Endodermal cell (in vitro differentiated cells): ENCODE measurements around the gene GTF2IRD1. TPM values are rescaled to one million over a fixed set of nuclear protein-coding genes. Genes with fewer than 3 reads are reported as not detected.

ENCODE experiments used
- DNase-seq: peaks from one replicate; pipeline ENCODE4 v3.0.0-alpha.2; 2017
- H3K27ac ChIP-seq: 2 replicates; pipeline ENCODE4 v1.5.1; 2013; ENCODE audit warnings: mild to moderate bottlenecking, low read depth, low read length, moderate library complexity
- H3K27me3 ChIP-seq: 2 replicates; pipeline ENCODE4 v1.6.1; 2013; ENCODE audit warnings: mild to moderate bottlenecking, low read length, moderate library complexity; ENCODE audit not compliant: insufficient read depth, control insufficient read depth, poor library complexity, severe bottlenecking
- H3K36me3 ChIP-seq: 2 replicates; pipeline ENCODE4 v1.7.0; 2013; ENCODE audit warnings: mild to moderate bottlenecking, low read length, moderate library complexity; ENCODE audit not compliant: control insufficient read depth, insufficient read depth
- H3K4me1 ChIP-seq: one replicate; pipeline ENCODE4 v1.7.0; 2013; ENCODE audit warnings: low read length; ENCODE audit not compliant: control insufficient read depth, insufficient read depth
- H3K4me3 ChIP-seq: 2 replicates; pipeline ENCODE4 v1.5.1; 2013; ENCODE audit warnings: mild to moderate bottlenecking, low read length, moderate library complexity
- H3K9ac ChIP-seq: 2 replicates; pipeline ENCODE4 v1.6.1; 2013; ENCODE audit warnings: mild to moderate bottlenecking, low read length, moderate library complexity; ENCODE audit not compliant: poor library complexity, severe bottlenecking; ENCODE audit errors: extremely low read depth
- H3K9me3 ChIP-seq: 2 replicates; pipeline ENCODE4 v1.6.1; 2013; ENCODE audit warnings: mild to moderate bottlenecking, low read length, moderate library complexity; ENCODE audit not compliant: control insufficient read depth
- H3K27ac Mint-ChIP-seq: 2 replicates; pipeline ENCODE4 v1.8.0; 2020; ENCODE audit warnings: mixed read lengths
- H3K27me3 Mint-ChIP-seq: 2 replicates; pipeline ENCODE4 v1.8.0; 2021; ENCODE audit warnings: mild to moderate bottlenecking, mixed read lengths; ENCODE audit not compliant: insufficient read depth
- H3K36me3 Mint-ChIP-seq: 2 replicates; pipeline ENCODE4 v1.8.0; 2020; ENCODE audit warnings: low read depth, mixed read lengths
- H3K4me1 Mint-ChIP-seq: 2 replicates; pipeline ENCODE4 v1.8.0; 2020; ENCODE audit warnings: mixed read lengths
- H3K4me3 Mint-ChIP-seq: 2 replicates; pipeline ENCODE4 v1.8.0; 2020; ENCODE audit warnings: mild to moderate bottlenecking, moderate library complexity, mixed read lengths
- H3K9me3 Mint-ChIP-seq: 2 replicates; pipeline ENCODE4 v1.8.0; 2020; ENCODE audit warnings: mild to moderate bottlenecking, mixed read lengths
- CTCF ChIP-seq: fragments of 200-600 bp; sonication (generic); conservative IDR thresholded peaks from 2 replicates; pipeline ENCODE4 v1.5.0; 2021; ENCODE audit warnings: antibody characterized with exemption, mild to moderate bottlenecking
- WGBS, 2 experiments: methylation state at CpG; one replicate each; pipeline versions ENCODE4 v1.1.5 to v1.1.7; 2013; ENCODE audit warnings: missing lambda C conversion rate in 2 of 2, mixed read lengths in 1 of 2; ENCODE audit not compliant: insufficient coverage in 1 of 2, insufficient read length in 1 of 2; 5-methylcytosine and 5-hydroxymethylcytosine counted together
- total RNA-seq, 2 donors: library from RNA; stranded (reverse); fragmentation: NEBNext Ultra II Directional in 1 of 2; extraction: Animal tissue kit (Norgen Biotek cat#: 25700) in 1 of 2; gene quantifications; 2 replicates in 1 of 2; 3 replicates in 1 of 2; pipeline ENCODE4 v1.2.1, GENCODE V29; 2021

The GTF2IRD1 gene
- total RNA-seq, 2 donors from 2014 or later, result 54.8 to 84.4 TPM

GRCh38 chr7:74581916-74582440 is 128.3 kb downstream of the GTF2IRD1 start:
- WGBS, 2 experiments, result 92 to 99% methylated on average over 11 to 12 of the region's 12 CpGs
- H3K27ac Mint-ChIP-seq, result no peak overlapping the region
- H3K4me3 Mint-ChIP-seq, result no peak overlapping the region
- no peaks in the 10 kb centered on the region for H3K27me3 Mint-ChIP-seq
- Histone ChIP-seq H3K36me3 (peaks cover 34% of the 10 kb centered on the region), H3K27ac (no peak overlapping the region), H3K9me3 (no peaks in the 10 kb centered on the region), H3K27me3 (no peaks in the 10 kb centered on the region), H3K4me3 (no peak overlapping the region), H3K4me1 (peaks cover 14% of the 10 kb centered on the region), H3K9ac (no peak overlapping the region)
- peaks cover 26% of the 10 kb centered on the region for H3K36me3 Mint-ChIP-seq
- no peak for TF ChIP-seq CTCF
- peaks cover 21% of the 10 kb centered on the region for H3K4me1 Mint-ChIP-seq
- no peaks in the 10 kb centered on the region for H3K9me3 Mint-ChIP-seq
- no peak for DNase-seq

GRCh38 chr7:74582447-74583039 is 128.8 kb downstream of the GTF2IRD1 start:
- Mint-ChIP-seq H3K9me3 (no peaks in the 10 kb centered on the region), H3K27me3 (no peaks in the 10 kb centered on the region), H3K27ac (no peak overlapping the region), H3K36me3 (peaks cover 25% of the 10 kb centered on the region), H3K4me3 (no peak overlapping the region), H3K4me1 (peaks cover 26% of the 10 kb centered on the region)
- H3K27me3 ChIP-seq, result no peaks in the 10 kb centered on the region
- WGBS, 2 experiments, result 100% methylated on average over 2 of the region's 2 CpGs; no CpG with 5 or more reads in 1 of the 2 experiments
- TF ChIP-seq CTCF, result no peak
- H3K4me3 ChIP-seq, result no peak overlapping the region
- no peak for DNase-seq
- H3K9me3 ChIP-seq, result no peaks in the 10 kb centered on the region
- H3K27ac ChIP-seq, result no peak overlapping the region
- H3K36me3 ChIP-seq, result peaks cover 34% of the 10 kb centered on the region
- peaks cover 14% of the 10 kb centered on the region for H3K4me1 ChIP-seq
- no peak overlapping the region for H3K9ac ChIP-seq

GRCh38 chr7:74583630-74584029 is 129.9 kb downstream of the GTF2IRD1 start:
- H3K4me1 Mint-ChIP-seq, result peaks cover 31% of the 10 kb centered on the region
- Histone ChIP-seq H3K27me3 (no peaks in the 10 kb centered on the region), H3K36me3 (peaks cover 34% of the 10 kb centered on the region), H3K4me1 (peaks cover 14% of the 10 kb centered on the region), H3K9me3 (no peaks in the 10 kb centered on the region), H3K27ac (no peak overlapping the region), H3K4me3 (no peak overlapping the region), H3K9ac (no peak overlapping the region)
- no peaks in the 10 kb centered on the region for H3K9me3 Mint-ChIP-seq
- H3K27me3 Mint-ChIP-seq, result no peaks in the 10 kb centered on the region
- H3K36me3 Mint-ChIP-seq, result peaks cover 20% of the 10 kb centered on the region
- DNase-seq, result peak; percentile 51
- 92 to 93% methylated on average over 7 to 8 of the region's 8 CpGs for WGBS, 2 experiments
- H3K27ac Mint-ChIP-seq, result peak overlapping the region; percentile 82
- no peak overlapping the region for H3K4me3 Mint-ChIP-seq
- no peak for TF ChIP-seq CTCF
